ENCODE measurements around the gene AK5.
"Not testable (repeated sequence)": the region's sequence is repeated elsewhere in the genome, so short reads cannot be mapped to it uniquely, and the experiment has no call there.

The AK5 gene

GRCh38 chr1:77516106-77516505, 234.3 kb downstream of the AK5 start:
- Histone ChIP-seq H3K27ac (ENCODE audit: low read depth, low read length, severe bottlenecking) (no peak overlapping the region), H3K36me3 (ENCODE audit: control insufficient read depth, insufficient read depth, low read length) (no peaks in the 10 kb centered on the region), H3K4me3 (ENCODE audit: extremely low read depth, insufficient read depth, low read length, poor library complexity, severe bottlenecking) (no peak overlapping the region), H3K9me3 (ENCODE audit: control insufficient read depth, low read length) (peaks cover 3% of the 10 kb centered on the region), H3K4me1 (ENCODE audit: control insufficient read depth, insufficient read depth, low read length, poor library complexity, severe bottlenecking) (peaks cover 30% of the 10 kb centered on the region)
- 100% methylated on average over 2 of the region's 2 CpGs; no CpG with 5 or more reads in 1 of the 2 experiments for WGBS, 2 experiments (ENCODE audit: insufficient coverage in 2 of 2)

- no peaks in the 10 kb centered on the region for H3K9me3 ChIP-seq (ENCODE audit: control insufficient read depth, low read length)
- H3K27ac ChIP-seq (ENCODE audit: low read depth, low read length, severe bottlenecking): no peak overlapping the region
- no CpG with 5 or more reads among the region's 3 CpGs for WGBS, 2 experiments (ENCODE audit: insufficient coverage in 2 of 2)
- H3K36me3 ChIP-seq (ENCODE audit: control insufficient read depth, insufficient read depth, low read length): no peaks in the 10 kb centered on the region
- H3K4me1 ChIP-seq (ENCODE audit: control insufficient read depth, insufficient read depth, low read length, poor library complexity, severe bottlenecking): no peaks in the 10 kb centered on the region
- no peak overlapping the region for H3K4me3 ChIP-seq (ENCODE audit: extremely low read depth, insufficient read depth, low read length, poor library complexity, severe bottlenecking)
Measured at GRCh38 chr1:77524038-77524437, 242.2 kb downstream of the AK5 start.

- H3K4me1 ChIP-seq (ENCODE audit: control insufficient read depth, insufficient read depth, low read length, poor library complexity, severe bottlenecking); H3K36me3 ChIP-seq (ENCODE audit: control insufficient read depth, insufficient read depth, low read length); H3K9me3 ChIP-seq (ENCODE audit: control insufficient read depth, low read length); H3K27ac ChIP-seq (ENCODE audit: low read depth, low read length, severe bottlenecking); H3K4me3 ChIP-seq (ENCODE audit: extremely low read depth, insufficient read depth, low read length, poor library complexity, severe bottlenecking): not testable (repeated sequence)
- WGBS, 2 experiments (ENCODE audit: insufficient coverage in 2 of 2): 93 to 100% methylated on average over 4 to 8 of the region's 8 CpGs
Measured at GRCh38 chr1:77531149-77531548, 249.3 kb downstream of the AK5 start.

GRCh38 chr1:77531596-77532280, 249.9 kb downstream of the AK5 start:
- H3K9me3 ChIP-seq (ENCODE audit: control insufficient read depth, low read length); H3K4me3 ChIP-seq (ENCODE audit: extremely low read depth, insufficient read depth, low read length, poor library complexity, severe bottlenecking); H3K36me3 ChIP-seq (ENCODE audit: control insufficient read depth, insufficient read depth, low read length); H3K4me1 ChIP-seq (ENCODE audit: control insufficient read depth, insufficient read depth, low read length, poor library complexity, severe bottlenecking); H3K27ac ChIP-seq (ENCODE audit: low read depth, low read length, severe bottlenecking): not testable (repeated sequence)
- 98% methylated on average over 28 to 37 of the region's 49 CpGs for WGBS, 2 experiments (ENCODE audit: insufficient coverage in 2 of 2)

GRCh38 chr1:77532641-77533040, 250.8 kb downstream of the AK5 start:
- H3K9me3 ChIP-seq (ENCODE audit: control insufficient read depth, low read length): no peaks in the 10 kb centered on the region
- no peak overlapping the region for H3K27ac ChIP-seq (ENCODE audit: low read depth, low read length, severe bottlenecking)
- H3K4me3 ChIP-seq (ENCODE audit: extremely low read depth, insufficient read depth, low read length, poor library complexity, severe bottlenecking): no peak overlapping the region
- H3K36me3 ChIP-seq (ENCODE audit: control insufficient read depth, insufficient read depth, low read length): no peaks in the 10 kb centered on the region
- peaks cover 4% of the 10 kb centered on the region for H3K4me1 ChIP-seq (ENCODE audit: control insufficient read depth, insufficient read depth, low read length, poor library complexity, severe bottlenecking)
- 94 to 100% methylated on average over 2 to 3 of the region's 4 CpGs for WGBS, 2 experiments (ENCODE audit: insufficient coverage in 2 of 2)

- 24 to 27% methylated on average over 5 to 6 of the region's 11 CpGs for WGBS, 2 experiments (ENCODE audit: insufficient coverage in 2 of 2)
- Histone ChIP-seq H3K36me3 (ENCODE audit: control insufficient read depth, insufficient read depth, low read length) (no peaks in the 10 kb centered on the region), H3K4me3 (ENCODE audit: extremely low read depth, insufficient read depth, low read length, poor library complexity, severe bottlenecking) (no peak overlapping the region), H3K27ac (ENCODE audit: low read depth, low read length, severe bottlenecking) (no peak overlapping the region), H3K9me3 (ENCODE audit: control insufficient read depth, low read length) (no peaks in the 10 kb centered on the region), H3K4me1 (ENCODE audit: control insufficient read depth, insufficient read depth, low read length, poor library complexity, severe bottlenecking) (peaks cover 4% of the 10 kb centered on the region)
Measured at GRCh38 chr1:77533660-77534305, 252.0 kb downstream of the AK5 start.

- Histone ChIP-seq H3K9me3 (ENCODE audit: control insufficient read depth, low read length) (no peaks in the 10 kb centered on the region), H3K4me3 (ENCODE audit: extremely low read depth, insufficient read depth, low read length, poor library complexity, severe bottlenecking) (no peak overlapping the region), H3K27ac (ENCODE audit: low read depth, low read length, severe bottlenecking) (no peak overlapping the region), H3K36me3 (ENCODE audit: control insufficient read depth, insufficient read depth, low read length) (no peaks in the 10 kb centered on the region), H3K4me1 (ENCODE audit: control insufficient read depth, insufficient read depth, low read length, poor library complexity, severe bottlenecking) (peaks cover 5% of the 10 kb centered on the region)
- WGBS, 2 experiments (ENCODE audit: insufficient coverage in 2 of 2): 96 to 100% methylated on average over 1 to 5 of the region's 5 CpGs
Measured at GRCh38 chr1:77534456-77534855, 252.6 kb downstream of the AK5 start.

- H3K9me3 ChIP-seq (ENCODE audit: control insufficient read depth, low read length): no peaks in the 10 kb centered on the region
- WGBS, 2 experiments (ENCODE audit: insufficient coverage in 2 of 2): 86 to 94% methylated on average over 2 of the region's 2 CpGs
- peaks cover 9% of the 10 kb centered on the region for H3K4me1 ChIP-seq (ENCODE audit: control insufficient read depth, insufficient read depth, low read length, poor library complexity, severe bottlenecking)
- H3K4me3 ChIP-seq (ENCODE audit: extremely low read depth, insufficient read depth, low read length, poor library complexity, severe bottlenecking): no peak overlapping the region
- H3K36me3 ChIP-seq (ENCODE audit: control insufficient read depth, insufficient read depth, low read length): no peaks in the 10 kb centered on the region
- no peak overlapping the region for H3K27ac ChIP-seq (ENCODE audit: low read depth, low read length, severe bottlenecking)
Measured at GRCh38 chr1:77536813-77537212, 255.0 kb downstream of the AK5 start.

- no peaks in the 10 kb centered on the region for H3K36me3 ChIP-seq (ENCODE audit: control insufficient read depth, insufficient read depth, low read length)
- no peak overlapping the region for H3K4me3 ChIP-seq (ENCODE audit: extremely low read depth, insufficient read depth, low read length, poor library complexity, severe bottlenecking)
- WGBS, 2 experiments (ENCODE audit: insufficient coverage in 2 of 2): 92 to 96% methylated on average over 6 to 7 of the region's 7 CpGs
- H3K27ac ChIP-seq (ENCODE audit: low read depth, low read length, severe bottlenecking): no peak overlapping the region
- no peaks in the 10 kb centered on the region for H3K9me3 ChIP-seq (ENCODE audit: control insufficient read depth, low read length)
- H3K4me1 ChIP-seq (ENCODE audit: control insufficient read depth, insufficient read depth, low read length, poor library complexity, severe bottlenecking): peaks cover 9% of the 10 kb centered on the region
Measured at GRCh38 chr1:77538956-77539518, 257.2 kb downstream of the AK5 start.

GRCh38 chr1:77539519-77540142, 257.8 kb downstream of the AK5 start:
- Histone ChIP-seq H3K9me3 (ENCODE audit: control insufficient read depth, low read length) (no peaks in the 10 kb centered on the region), H3K27ac (ENCODE audit: low read depth, low read length, severe bottlenecking) (no peak overlapping the region), H3K4me1 (ENCODE audit: control insufficient read depth, insufficient read depth, low read length, poor library complexity, severe bottlenecking) (peaks cover 9% of the 10 kb centered on the region), H3K4me3 (ENCODE audit: extremely low read depth, insufficient read depth, low read length, poor library complexity, severe bottlenecking) (no peak overlapping the region), H3K36me3 (ENCODE audit: control insufficient read depth, insufficient read depth, low read length) (no peaks in the 10 kb centered on the region)
- 78 to 100% methylated on average over 2 to 4 of the region's 4 CpGs for WGBS, 2 experiments (ENCODE audit: insufficient coverage in 2 of 2)

All from mesodermal cell (in vitro differentiated cells).